Coronary artery (tissue), 2 donors: ENCODE measurements around the gene NAV3.

Experiments used
- DNase-seq: peaks from one replicate; pipeline ENCODE4 v3.0.0-alpha.2; 2017; ENCODE audit warnings: low spot score
- H3K27ac ChIP-seq, 2 donors: fragments of 200-600 bp; sonication (generic); one replicate each; pipeline ENCODE4 v1.5.1; 2016 to 2019
- H3K4me3 ChIP-seq: fragments of 200-600 bp; sonication (generic); 2 replicates; pipeline ENCODE4 v1.5.1; 2016; ENCODE audit warnings: mild to moderate bottlenecking, moderate library complexity
- CTCF ChIP-seq: fragments of 200-600 bp; sonication (generic); IDR thresholded peaks from one replicate; pipeline ENCODE4 v1.5.1; 2019; ENCODE audit warnings: antibody characterized with exemption

The NAV3 gene

DNA sequence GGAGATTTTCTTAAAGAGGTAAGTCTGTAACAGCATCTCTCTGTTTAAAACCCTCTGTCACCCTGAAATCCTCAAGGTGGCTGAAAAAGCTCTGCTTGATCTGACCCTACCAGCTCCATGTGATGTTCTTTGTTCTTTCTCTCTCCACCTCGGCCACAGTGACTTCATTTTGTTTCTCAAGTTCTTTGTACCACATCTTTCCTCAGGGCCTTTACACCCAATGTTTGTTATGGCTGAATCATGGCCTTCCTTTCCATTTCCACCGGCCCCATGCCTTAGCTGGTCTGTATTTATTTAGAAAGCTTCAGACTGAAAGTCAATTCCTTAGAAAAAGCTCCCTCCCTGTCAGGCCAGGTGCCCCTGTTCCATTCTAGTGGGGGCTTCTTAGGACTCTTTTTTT lies 431.2 kb downstream of the NAV3 start:
- H3K27ac ChIP-seq, result no peak overlapping the region
- H3K4me3 ChIP-seq, result no peak overlapping the region
- no peak for TF ChIP-seq CTCF
- DNase-seq, result no peak
